ENCODE results near the gene CCDC92.

DNA sequence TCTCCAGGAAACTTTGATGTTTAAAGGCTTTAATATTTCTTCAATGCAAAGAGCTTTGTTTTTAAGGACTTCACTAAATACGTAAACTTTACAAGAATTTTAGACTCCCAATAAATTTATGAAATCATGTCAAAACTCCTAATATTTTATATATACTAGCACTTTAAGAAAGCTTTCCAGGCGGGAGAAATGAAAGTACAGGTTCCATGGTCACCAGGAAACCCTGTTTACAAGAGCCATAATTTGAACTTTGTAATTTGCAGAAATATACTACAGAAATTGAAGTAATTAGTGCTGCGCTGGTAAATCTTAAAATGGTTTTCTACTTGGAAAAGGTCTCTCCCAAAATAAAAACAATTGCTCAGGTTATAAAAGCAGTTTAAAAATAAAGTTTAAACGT, 8.8 kb downstream of the CCDC92 start:
- TF ChIP-seq, protein P1, sequence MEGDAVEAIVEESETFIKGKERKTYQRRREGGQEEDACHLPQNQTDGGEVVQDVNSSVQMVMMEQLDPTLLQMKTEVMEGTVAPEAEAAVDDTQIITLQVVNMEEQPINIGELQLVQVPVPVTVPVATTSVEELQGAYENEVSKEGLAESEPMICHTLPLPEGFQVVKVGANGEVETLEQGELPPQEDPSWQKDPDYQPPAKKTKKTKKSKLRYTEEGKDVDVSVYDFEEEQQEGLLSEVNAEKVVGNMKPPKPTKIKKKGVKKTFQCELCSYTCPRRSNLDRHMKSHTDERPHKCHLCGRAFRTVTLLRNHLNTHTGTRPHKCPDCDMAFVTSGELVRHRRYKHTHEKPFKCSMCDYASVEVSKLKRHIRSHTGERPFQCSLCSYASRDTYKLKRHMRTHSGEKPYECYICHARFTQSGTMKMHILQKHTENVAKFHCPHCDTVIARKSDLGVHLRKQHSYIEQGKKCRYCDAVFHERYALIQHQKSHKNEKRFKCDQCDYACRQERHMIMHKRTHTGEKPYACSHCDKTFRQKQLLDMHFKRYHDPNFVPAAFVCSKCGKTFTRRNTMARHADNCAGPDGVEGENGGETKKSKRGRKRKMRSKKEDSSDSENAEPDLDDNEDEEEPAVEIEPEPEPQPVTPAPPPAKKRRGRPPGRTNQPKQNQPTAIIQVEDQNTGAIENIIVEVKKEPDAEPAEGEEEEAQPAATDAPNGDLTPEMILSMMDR (IDR thresholded peaks at IDR 0.05) = no peak
- TF ChIP-seq EZH2 (IDR thresholded peaks at IDR 0.05) (no peak), EZH2phosphoT487 (IDR thresholded peaks at IDR 0.05) (no peak)
